Fibroblast of skin of abdomen (primary cell): ENCODE data around the gene PIGM.
"Not testable (repeated sequence)": the region's sequence is repeated elsewhere in the genome, so short reads cannot be mapped to it uniquely, and the experiment has no call there.

Experiments
- DNase-seq: peaks from one replicate; pipeline ENCODE4 v3.0.0-alpha.2; 2013

Gene PIGM

GRCh38 chr1:160058087-160058486, 26.3 kb upstream of the PIGM start:
- DNase-seq, result no peak

GRCh38 chr1:160056648-160057169, 24.9 kb upstream of the PIGM start:
- no peak for DNase-seq

- no peak for DNase-seq
Observed at GRCh38 chr1:160053548-160054365, 22.0 kb upstream of the PIGM start.

GRCh38 chr1:160052936-160053335, 21.1 kb upstream of the PIGM start:
- DNase-seq, result no peak

GRCh38 chr1:160050619-160051018, 18.8 kb upstream of the PIGM start:
- no peak for DNase-seq

- DNase-seq, result not testable (repeated sequence)
Observed at GRCh38 chr1:160050182-160050581, 18.4 kb upstream of the PIGM start.

GRCh38 chr1:160049101-160049500, 17.3 kb upstream of the PIGM start:
- DNase-seq, result no peak

GRCh38 chr1:160048335-160048734, 16.5 kb upstream of the PIGM start:
- no peak for DNase-seq

- no peak for DNase-seq
Observed at GRCh38 chr1:160047111-160047991, 15.6 kb upstream of the PIGM start.

- peak; percentile 28 for DNase-seq
Observed at GRCh38 chr1:160046494-160047110, 14.8 kb upstream of the PIGM start.

- DNase-seq, result no peak
Observed at GRCh38 chr1:160045653-160046052, 13.9 kb upstream of the PIGM start.

- no peak for DNase-seq
Observed at GRCh38 chr1:160043543-160043942, 11.8 kb upstream of the PIGM start.

GRCh38 chr1:160040476-160040875, 8.7 kb upstream of the PIGM start:
- DNase-seq, result no peak

GRCh38 chr1:160032165-160032820, 503 bp upstream of the PIGM start:
- DNase-seq, result no peak

GRCh38 chr1:160030657-160031364, 979 bp downstream of the PIGM start:
- DNase-seq, result no peak

- DNase-seq, result no peak
Observed at GRCh38 chr1:160028426-160028825, 3.4 kb downstream of the PIGM start.

GRCh38 chr1:160025314-160025713, 6.5 kb downstream of the PIGM start:
- no peak for DNase-seq

GRCh38 chr1:160024195-160024905, 7.4 kb downstream of the PIGM start:
- DNase-seq, result no peak

- no peak for DNase-seq
Observed at GRCh38 chr1:160022330-160023310, 9.2 kb downstream of the PIGM start.
